ENCODE data around the gene BHLHA15. TPM values are rescaled to one million over a fixed set of nuclear protein-coding genes. Genes with fewer than 3 reads are reported as not detected.

Gene BHLHA15
- total RNA-seq, 1 experiment from 2014 or later, result 3.4 TPM

DNA sequence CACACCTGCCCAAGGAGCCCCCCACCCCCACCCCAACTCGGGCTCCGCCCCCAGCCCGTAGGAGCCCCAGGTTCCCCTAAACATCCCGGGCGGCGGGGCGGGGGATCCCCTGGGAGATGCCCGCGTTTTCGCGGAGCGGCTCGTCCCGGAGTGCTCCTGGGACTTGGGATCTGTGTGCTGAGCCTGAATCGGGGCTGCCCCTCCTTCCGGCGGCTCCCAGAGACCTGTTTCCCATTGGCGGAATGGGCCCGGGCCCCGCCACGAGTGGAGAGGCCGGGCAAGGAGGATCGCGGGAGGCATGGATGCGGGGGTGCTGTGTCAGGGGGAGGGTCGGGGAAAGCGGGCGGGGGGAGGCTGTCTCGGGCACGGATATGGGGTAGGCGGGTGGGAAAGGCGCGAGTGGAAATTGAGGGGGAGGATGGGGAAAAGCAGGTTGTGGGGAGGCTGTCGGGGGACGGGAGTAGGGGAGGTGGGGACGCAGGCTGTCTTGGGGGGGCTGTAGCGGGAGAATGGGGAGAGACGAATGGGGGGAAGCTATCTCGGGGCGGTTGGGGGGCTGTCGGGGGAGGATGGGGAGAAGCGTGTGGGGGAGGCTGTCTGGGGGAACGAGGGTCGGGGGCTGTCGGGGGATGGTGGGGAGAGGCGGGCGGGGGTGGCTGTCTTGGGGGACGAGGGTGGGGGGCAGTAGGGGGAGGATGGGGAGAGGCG is 572 bp upstream of the BHLHA15 start:
- no peaks in the 10 kb centered on the region for H3K27me3 ChIP-seq (replicated peaks; ENCODE audit: control insufficient read depth, insufficient read depth, low read length)
- H3K4me1 Mint-ChIP-seq (ENCODE audit: low read depth, unreplicated experiment), result no peaks in the 10 kb centered on the region
- DNase-seq, result peak in 1 of 2 experiments; percentile 31
- H3K36me3 Mint-ChIP-seq (ENCODE audit: insufficient read depth, unreplicated experiment), result peaks cover 34% of the 10 kb centered on the region
- no peak overlapping the region for H3K4me3 ChIP-seq (ENCODE audit: low read depth, low read length)
- no peaks in the 10 kb centered on the region for H3K36me3 ChIP-seq (ENCODE audit: control insufficient read depth, insufficient read depth, low read length)
- peak overlapping the region; percentile 58 for H3K4me3 Mint-ChIP-seq (ENCODE audit: unreplicated experiment)
- TF ChIP-seq CTCF (IDR thresholded peaks at IDR 0.05; ENCODE audit: insufficient read depth in 1 of 2, low read depth in 1 of 2, low read length in 1 of 2, severe bottlenecking in 1 of 2, unreplicated experiment in 1 of 2), result no peak
- no peaks in the 10 kb centered on the region for H3K27me3 Mint-ChIP-seq (ENCODE audit: insufficient read depth, unreplicated experiment)
- intact Hi-C loops (cut with micrococcal nuclease; ENCODE audit: unreplicated experiment), result no loop called here
- ChIA-PET CTCF (interaction anchor here (0.7 kb wide), 1 partner anchor 105 kb away, joined by 3 read pairs; no protein-coding TSS in a partner anchor), POLR2A (interaction anchor here (0.6 kb wide), 1 partner anchor 1161 kb away, joined by 4 read pairs; no protein-coding TSS in a partner anchor)
- H3K9me3 ChIP-seq, result no peaks in the 10 kb centered on the region
- H3K4me1 ChIP-seq, result peaks cover 6% of the 10 kb centered on the region
- no TSS peak for BruUV-seq (replicated peaks)
- no peak overlapping the region for H3K27ac Mint-ChIP-seq (ENCODE audit: unreplicated experiment)
- H3K9me3 Mint-ChIP-seq (ENCODE audit: unreplicated experiment), result no peaks in the 10 kb centered on the region

DNA sequence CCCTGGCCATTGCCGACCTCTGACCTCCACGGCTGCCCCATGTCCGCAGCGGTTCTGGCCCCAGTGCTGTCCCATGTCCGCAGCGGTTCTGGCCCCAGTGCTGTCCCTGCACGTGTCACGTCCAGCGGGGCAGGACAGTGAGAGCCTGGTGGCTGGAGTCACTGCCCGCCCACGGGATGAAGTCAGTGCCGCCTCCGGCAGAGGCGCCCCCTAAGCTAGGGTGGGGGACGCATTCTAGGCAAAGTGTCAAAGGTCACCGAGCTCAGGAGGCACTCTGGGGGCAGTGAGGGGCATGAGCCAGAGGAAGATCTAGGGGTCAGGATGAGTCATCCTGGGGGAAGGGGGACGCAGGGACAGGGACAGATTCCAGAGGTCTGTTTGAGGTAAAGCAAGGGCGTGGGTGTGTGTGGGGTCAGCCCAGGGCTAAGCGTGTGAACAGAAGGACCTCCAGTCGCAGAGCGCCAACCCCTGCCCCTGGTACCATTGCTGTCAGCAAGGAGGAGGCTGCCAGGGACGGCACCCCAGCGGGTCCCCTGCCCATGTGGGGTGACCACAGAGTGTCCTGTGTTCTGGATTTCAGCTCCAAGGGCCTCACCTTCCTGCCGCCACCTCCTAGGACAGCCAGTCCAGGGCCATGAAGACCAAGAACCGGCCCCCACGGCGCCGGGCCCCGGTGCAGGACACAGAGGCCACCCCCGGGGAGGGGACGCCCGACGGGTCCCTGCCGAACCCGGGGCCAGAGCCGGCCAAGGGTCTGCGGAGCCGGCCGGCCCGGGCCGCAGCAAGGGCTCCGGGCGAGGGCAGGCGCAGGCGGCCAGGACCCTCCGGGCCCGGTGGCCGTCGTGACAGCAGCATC is 665 bp downstream of the BHLHA15 start:
- CTCF ChIA-PET, result interaction anchor here (0.7 kb wide), 1 partner anchor 106 kb away, joined by 3 read pairs; no protein-coding TSS in a partner anchor
- BruUV-seq (replicated peaks), result no TSS peak
- Histone ChIP-seq H3K36me3 (ENCODE audit: control insufficient read depth, insufficient read depth, low read length) (no peaks in the 10 kb centered on the region), H3K4me1 (peaks cover 6% of the 10 kb centered on the region), H3K9me3 (no peaks in the 10 kb centered on the region), H3K4me3 (ENCODE audit: low read depth, low read length) (peak overlapping the region; percentile 49), H3K27me3 (replicated peaks; ENCODE audit: control insufficient read depth, insufficient read depth, low read length) (no peaks in the 10 kb centered on the region)
- peak overlapping the region; percentile 69 for H3K4me3 Mint-ChIP-seq (ENCODE audit: unreplicated experiment)
- H3K9me3 Mint-ChIP-seq (ENCODE audit: unreplicated experiment), result no peaks in the 10 kb centered on the region
- no peak overlapping the region for H3K27ac Mint-ChIP-seq (ENCODE audit: unreplicated experiment)
- no peak for TF ChIP-seq CTCF (IDR thresholded peaks at IDR 0.05; ENCODE audit: insufficient read depth in 1 of 2, low read depth in 1 of 2, low read length in 1 of 2, severe bottlenecking in 1 of 2, unreplicated experiment in 1 of 2)
- H3K36me3 Mint-ChIP-seq (ENCODE audit: insufficient read depth, unreplicated experiment), result peaks cover 25% of the 10 kb centered on the region
- intact Hi-C loops (cut with micrococcal nuclease; ENCODE audit: unreplicated experiment), result no loop called here
- DNase-seq, result peak; percentile 28 to 43
- no peaks in the 10 kb centered on the region for H3K4me1 Mint-ChIP-seq (ENCODE audit: low read depth, unreplicated experiment)
- H3K27me3 Mint-ChIP-seq (ENCODE audit: insufficient read depth, unreplicated experiment), result no peaks in the 10 kb centered on the region
- POLR2A ChIA-PET, result no interaction called here

- H3K27me3 ChIP-seq (replicated peaks; ENCODE audit: control insufficient read depth, insufficient read depth, low read length), result no peaks in the 10 kb centered on the region
- no peak for TF ChIP-seq CTCF (IDR thresholded peaks at IDR 0.05; ENCODE audit: insufficient read depth in 1 of 2, low read depth in 1 of 2, low read length in 1 of 2, severe bottlenecking in 1 of 2, unreplicated experiment in 1 of 2)
- H3K9me3 ChIP-seq, result no peaks in the 10 kb centered on the region
- no peak overlapping the region for H3K27ac Mint-ChIP-seq (ENCODE audit: unreplicated experiment)
- peaks cover 6% of the 10 kb centered on the region for H3K4me1 ChIP-seq
- peak overlapping the region; percentile 24 for H3K4me3 Mint-ChIP-seq (ENCODE audit: unreplicated experiment)
- H3K36me3 ChIP-seq (ENCODE audit: control insufficient read depth, insufficient read depth, low read length), result no peaks in the 10 kb centered on the region
- intact Hi-C loops (cut with micrococcal nuclease; ENCODE audit: unreplicated experiment), result no loop called here
- ChIA-PET POLR2A (interaction anchor here (0.5 kb wide), 1 partner anchor 149 kb away, joined by 4 read pairs; no protein-coding TSS in a partner anchor), CTCF (no interaction called here)
- no peak overlapping the region for H3K4me3 ChIP-seq (ENCODE audit: low read depth, low read length)
- H3K27me3 Mint-ChIP-seq (ENCODE audit: insufficient read depth, unreplicated experiment), result no peaks in the 10 kb centered on the region
- no TSS peak for BruUV-seq (replicated peaks)
- peak in 1 of 2 experiments; percentile 29 for DNase-seq
- H3K4me1 Mint-ChIP-seq (ENCODE audit: low read depth, unreplicated experiment), result no peaks in the 10 kb centered on the region
- peaks cover 18% of the 10 kb centered on the region for H3K36me3 Mint-ChIP-seq (ENCODE audit: insufficient read depth, unreplicated experiment)
- H3K9me3 Mint-ChIP-seq (ENCODE audit: unreplicated experiment), result no peaks in the 10 kb centered on the region
Observed at GRCh38 chr7:98212532-98213041, 1.3 kb downstream of the BHLHA15 start.
